ENCODE measurements around the gene DGKB.
A peak's percentile ranks its signal among the peaks of the same experiment; 100 is the strongest.

Gene DGKB

GRCh38 chr7:14787551-14787950, 115.0 kb downstream of the DGKB start:
- Histone ChIP-seq H3K79me1 (replicated peaks; ENCODE audit: low read length, poor library complexity, severe bottlenecking) (no peaks in the 10 kb centered on the region), H3K4me3 (ENCODE audit: insufficient read depth in 1 of 2, low read depth in 1 of 2, low read length in 2 of 2) (no peak overlapping the region), H3K36me3 (ENCODE audit: control insufficient read depth in 1 of 2, insufficient read depth in 2 of 2, low read depth in 1 of 2, low read length in 2 of 2) (no peaks in the 10 kb centered on the region), H3K9me3 (ENCODE audit: control insufficient read depth, low read length) (no peaks in the 10 kb centered on the region), H2AK5ac (ENCODE audit: low read length, severe bottlenecking) (no peak overlapping the region), H2BK120ac (ENCODE audit: low read depth, low read length) (no peak overlapping the region), H3K18ac (ENCODE audit: low read depth in 1 of 2, low read length in 2 of 2) (no peak overlapping the region), H3K27me3 (ENCODE audit: control insufficient read depth in 1 of 2, insufficient read depth in 1 of 2, low read length in 2 of 2) (no peaks in the 10 kb centered on the region), H3K23ac (ENCODE audit: low read length in 2 of 2) (no peak overlapping the region), H3K4me2 (ENCODE audit: low read length, poor library complexity, severe bottlenecking) (no peak overlapping the region), H4K8ac (ENCODE audit: low read length) (no peak overlapping the region), H3K14ac (ENCODE audit: low read length in 2 of 2) (no peak overlapping the region), H2BK5ac (ENCODE audit: low read depth, low read length, poor library complexity, severe bottlenecking) (no peak overlapping the region), H2BK15ac (ENCODE audit: low read depth, poor library complexity, severe bottlenecking) (no peak overlapping the region), H2BK12ac (ENCODE audit: low read length in 2 of 2) (no peak overlapping the region), H3K4ac (ENCODE audit: low read depth in 1 of 2, low read length in 2 of 2) (no peak overlapping the region), H4K91ac (ENCODE audit: low read length) (no peak overlapping the region), H3K4me1 (ENCODE audit: control insufficient read depth, insufficient read depth, low read depth, low read length) (no peaks in the 10 kb centered on the region), H2AFZ (ENCODE audit: low read depth, low read length) (no peak overlapping the region), H3K27ac (ENCODE audit: low read length, poor library complexity, severe bottlenecking) (no peak overlapping the region), H3K9ac (ENCODE audit: low read length) (no peak overlapping the region)
- no peak for DNase-seq
- WGBS, result 74% methylated on average over 3 of the region's 3 CpGs

GRCh38 chr7:14786314-14786895, 116.1 kb downstream of the DGKB start:
- Histone ChIP-seq H3K9me3 (ENCODE audit: control insufficient read depth, low read length) (no peaks in the 10 kb centered on the region), H2AFZ (ENCODE audit: low read depth, low read length) (no peak overlapping the region), H4K8ac (ENCODE audit: low read length) (no peak overlapping the region), H2BK12ac (ENCODE audit: low read length in 2 of 2) (no peak overlapping the region), H3K79me1 (replicated peaks; ENCODE audit: low read length, poor library complexity, severe bottlenecking) (no peaks in the 10 kb centered on the region), H2AK5ac (ENCODE audit: low read length, severe bottlenecking) (no peak overlapping the region), H3K23ac (ENCODE audit: low read length in 2 of 2) (no peak overlapping the region), H3K4me1 (ENCODE audit: control insufficient read depth, insufficient read depth, low read depth, low read length) (no peaks in the 10 kb centered on the region), H2BK5ac (ENCODE audit: low read depth, low read length, poor library complexity, severe bottlenecking) (no peak overlapping the region), H3K4me3 (ENCODE audit: insufficient read depth in 1 of 2, low read depth in 1 of 2, low read length in 2 of 2) (no peak overlapping the region), H3K9ac (ENCODE audit: low read length) (no peak overlapping the region), H2BK120ac (ENCODE audit: low read depth, low read length) (no peak overlapping the region), H3K36me3 (ENCODE audit: control insufficient read depth in 1 of 2, insufficient read depth in 2 of 2, low read depth in 1 of 2, low read length in 2 of 2) (no peaks in the 10 kb centered on the region), H3K4me2 (ENCODE audit: low read length, poor library complexity, severe bottlenecking) (no peak overlapping the region), H3K4ac (ENCODE audit: low read depth in 1 of 2, low read length in 2 of 2) (no peak overlapping the region), H3K14ac (ENCODE audit: low read length in 2 of 2) (no peak overlapping the region), H2BK15ac (ENCODE audit: low read depth, poor library complexity, severe bottlenecking) (no peak overlapping the region), H3K27ac (ENCODE audit: low read length, poor library complexity, severe bottlenecking) (no peak overlapping the region), H3K18ac (ENCODE audit: low read depth in 1 of 2, low read length in 2 of 2) (no peak overlapping the region), H3K27me3 (ENCODE audit: control insufficient read depth in 1 of 2, insufficient read depth in 1 of 2, low read length in 2 of 2) (no peaks in the 10 kb centered on the region), H4K91ac (ENCODE audit: low read length) (peak overlapping the region; percentile 11)
- WGBS, result 97% methylated on average over 9 of the region's 9 CpGs
- no peak for DNase-seq

DNA sequence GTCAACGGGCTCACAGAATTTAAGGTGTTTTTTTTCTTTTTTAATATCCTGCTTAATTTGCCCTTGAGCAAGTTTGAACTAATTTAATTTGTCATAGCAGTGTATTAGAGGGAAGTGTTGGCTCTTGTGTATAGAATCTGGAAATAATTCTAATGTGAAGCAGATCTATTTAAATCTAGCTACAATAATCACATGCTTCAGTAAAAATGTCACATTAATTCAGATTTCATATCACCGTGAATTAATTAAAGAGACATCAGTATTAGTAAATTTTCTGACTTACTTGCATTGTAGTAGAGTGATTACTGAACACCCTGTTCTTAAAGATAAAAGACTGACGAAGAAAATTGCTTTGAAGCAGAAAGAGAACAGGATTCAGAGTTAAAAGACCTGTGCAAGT, 124.7 kb downstream of the DGKB start:
- no peak overlapping the region for H4K91ac ChIP-seq (ENCODE audit: low read length)
- no peaks in the 10 kb centered on the region for H3K79me1 ChIP-seq (replicated peaks; ENCODE audit: low read length, poor library complexity, severe bottlenecking)
- no peak overlapping the region for H3K4me2 ChIP-seq (ENCODE audit: low read length, poor library complexity, severe bottlenecking)
- H3K4ac ChIP-seq (ENCODE audit: low read depth in 1 of 2, low read length in 2 of 2), result no peak overlapping the region
- no peaks in the 10 kb centered on the region for H3K27me3 ChIP-seq (ENCODE audit: control insufficient read depth in 1 of 2, insufficient read depth in 1 of 2, low read length in 2 of 2)
- no peak overlapping the region for H2BK5ac ChIP-seq (ENCODE audit: low read depth, low read length, poor library complexity, severe bottlenecking)
- 100% methylated on average over 2 of the region's 3 CpGs for WGBS
- no peak for DNase-seq
- H3K4me1 ChIP-seq (ENCODE audit: control insufficient read depth, insufficient read depth, low read depth, low read length), result no peaks in the 10 kb centered on the region
- no peak overlapping the region for H2BK120ac ChIP-seq (ENCODE audit: low read depth, low read length)
- H3K23ac ChIP-seq (ENCODE audit: low read length in 2 of 2), result no peak overlapping the region
- H4K8ac ChIP-seq (ENCODE audit: low read length), result no peak overlapping the region
- H3K4me3 ChIP-seq (ENCODE audit: insufficient read depth in 1 of 2, low read depth in 1 of 2, low read length in 2 of 2), result no peak overlapping the region
- no peak overlapping the region for H3K9ac ChIP-seq (ENCODE audit: low read length)
- no peak overlapping the region for H3K14ac ChIP-seq (ENCODE audit: low read length in 2 of 2)
- no peak overlapping the region for H2BK15ac ChIP-seq (ENCODE audit: low read depth, poor library complexity, severe bottlenecking)
- no peak overlapping the region for H3K18ac ChIP-seq (ENCODE audit: low read depth in 1 of 2, low read length in 2 of 2)
- H2BK12ac ChIP-seq (ENCODE audit: low read length in 2 of 2), result no peak overlapping the region
- H3K9me3 ChIP-seq (ENCODE audit: control insufficient read depth, low read length), result peaks cover 8% of the 10 kb centered on the region
- no peak overlapping the region for H3K27ac ChIP-seq (ENCODE audit: low read length, poor library complexity, severe bottlenecking)
- no peak overlapping the region for H2AFZ ChIP-seq (ENCODE audit: low read depth, low read length)
- H2AK5ac ChIP-seq (ENCODE audit: low read length, severe bottlenecking), result no peak overlapping the region
- no peaks in the 10 kb centered on the region for H3K36me3 ChIP-seq (ENCODE audit: control insufficient read depth in 1 of 2, insufficient read depth in 2 of 2, low read depth in 1 of 2, low read length in 2 of 2)

DNA sequence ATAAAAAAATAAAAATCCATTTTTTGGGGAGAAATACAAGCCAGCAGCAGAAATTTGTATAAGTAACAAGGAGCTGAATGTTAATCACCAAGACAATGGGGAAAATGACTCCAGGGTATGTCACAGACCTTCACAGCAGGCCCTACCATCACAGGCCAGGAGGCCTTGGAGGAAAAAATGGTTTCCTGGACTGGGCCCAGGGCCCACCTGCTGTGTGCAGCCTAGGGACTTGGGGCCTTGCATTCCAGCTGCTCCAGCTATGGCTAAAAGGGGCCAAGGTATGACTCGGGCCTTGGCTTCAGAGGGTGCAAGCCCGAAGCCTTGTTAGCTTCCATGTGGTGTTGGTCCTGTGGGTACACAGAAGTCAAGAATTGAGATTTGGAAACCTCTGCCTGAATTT, 126.3 kb downstream of the DGKB start:
- Histone ChIP-seq H3K4ac (ENCODE audit: low read depth in 1 of 2, low read length in 2 of 2) (no peak overlapping the region), H2BK15ac (ENCODE audit: low read depth, poor library complexity, severe bottlenecking) (no peak overlapping the region), H4K91ac (ENCODE audit: low read length) (no peak overlapping the region), H2BK120ac (ENCODE audit: low read depth, low read length) (no peak overlapping the region), H3K14ac (ENCODE audit: low read length in 2 of 2) (no peak overlapping the region), H3K9me3 (ENCODE audit: control insufficient read depth, low read length) (peaks cover 8% of the 10 kb centered on the region), H3K4me2 (ENCODE audit: low read length, poor library complexity, severe bottlenecking) (no peak overlapping the region), H3K27me3 (ENCODE audit: control insufficient read depth in 1 of 2, insufficient read depth in 1 of 2, low read length in 2 of 2) (no peaks in the 10 kb centered on the region), H3K23ac (ENCODE audit: low read length in 2 of 2) (no peak overlapping the region), H2AFZ (ENCODE audit: low read depth, low read length) (no peak overlapping the region), H3K27ac (ENCODE audit: low read length, poor library complexity, severe bottlenecking) (no peak overlapping the region), H2BK12ac (ENCODE audit: low read length in 2 of 2) (no peak overlapping the region), H3K4me1 (ENCODE audit: control insufficient read depth, insufficient read depth, low read depth, low read length) (no peaks in the 10 kb centered on the region), H2BK5ac (ENCODE audit: low read depth, low read length, poor library complexity, severe bottlenecking) (no peak overlapping the region), H2AK5ac (ENCODE audit: low read length, severe bottlenecking) (no peak overlapping the region), H3K9ac (ENCODE audit: low read length) (no peak overlapping the region), H3K18ac (ENCODE audit: low read depth in 1 of 2, low read length in 2 of 2) (no peak overlapping the region), H3K4me3 (ENCODE audit: insufficient read depth in 1 of 2, low read depth in 1 of 2, low read length in 2 of 2) (no peak overlapping the region), H3K36me3 (ENCODE audit: control insufficient read depth in 1 of 2, insufficient read depth in 2 of 2, low read depth in 1 of 2, low read length in 2 of 2) (no peaks in the 10 kb centered on the region), H3K79me1 (replicated peaks; ENCODE audit: low read length, poor library complexity, severe bottlenecking) (no peaks in the 10 kb centered on the region), H4K8ac (ENCODE audit: low read length) (no peak overlapping the region)
- WGBS, result 90% methylated on average over 2 of the region's 2 CpGs
- DNase-seq, result no peak
